ENCODE measurements around the gene GGTLC2. TPM values are rescaled to one million over a fixed set of nuclear protein-coding genes. Genes with fewer than 3 reads are reported as not detected.

The GGTLC2 gene
- total and polyA plus RNA-seq, 8 donors, result not detected

GRCh38 chr22:22678970-22679369 lies 34.6 kb downstream of the GGTLC2 start:
- no peak for ATAC-seq
- no peak for FAIRE-seq
- Histone ChIP-seq H3K4me3 (no peak overlapping the region), H3K27ac (no peak overlapping the region), H3K9me3 (no peaks in the 10 kb centered on the region), H3K4me1 (no peaks in the 10 kb centered on the region), H3K36me3 (no peaks in the 10 kb centered on the region), H3K27me3 (no peaks in the 10 kb centered on the region)
- TF ChIP-seq CTCF (IDR thresholded peaks at IDR 0.05), result no peak
- WGBS, 2 donors, result 70 to 81% methylated on average over 4 of the region's 4 CpGs
- DNase-seq, result no peak
- intact Hi-C loops (cut with DNase I), result no loop called here

- no peaks in the 10 kb centered on the region for H3K36me3 ChIP-seq
- FAIRE-seq (no peak), DNase-seq (no peak), ATAC-seq (no peak)
- TF ChIP-seq CTCF (IDR thresholded peaks at IDR 0.05), result no peak
- intact Hi-C loops (cut with DNase I), result loop anchor here in 1 of 3 donors (10.0 kb wide), 1 partner anchor 204 kb away; the partner anchor contains the start of gene IGLL5
- no peaks in the 10 kb centered on the region for H3K27me3 ChIP-seq
- WGBS, 2 donors, result 74 to 82% methylated on average over 4 of the region's 4 CpGs
- no peaks in the 10 kb centered on the region for H3K9me3 ChIP-seq
- H3K4me1 ChIP-seq, result no peaks in the 10 kb centered on the region
- no peak overlapping the region for H3K27ac ChIP-seq
- no peak overlapping the region for H3K4me3 ChIP-seq
Observed at GRCh38 chr22:22680396-22680795, 36.0 kb downstream of the GGTLC2 start.

GRCh38 chr22:22681221-22681739 lies 36.9 kb downstream of the GGTLC2 start:
- Histone ChIP-seq H3K4me1 (no peaks in the 10 kb centered on the region), H3K36me3 (no peaks in the 10 kb centered on the region), H3K27ac (no peak overlapping the region), H3K4me3 (no peak overlapping the region), H3K9me3 (no peaks in the 10 kb centered on the region), H3K27me3 (no peaks in the 10 kb centered on the region)
- 37 to 43% methylated on average over 3 of the region's 3 CpGs for WGBS, 2 donors
- FAIRE-seq (no peak), ATAC-seq (no peak), DNase-seq (no peak)
- intact Hi-C loops (cut with DNase I), result loop anchor here in 1 of 3 donors (10.0 kb wide), 1 partner anchor 204 kb away; the partner anchor contains the start of gene IGLL5
- no peak for TF ChIP-seq CTCF (IDR thresholded peaks at IDR 0.05)

GRCh38 chr22:22682196-22682595 lies 37.8 kb downstream of the GGTLC2 start:
- Histone ChIP-seq H3K27me3 (no peaks in the 10 kb centered on the region), H3K9me3 (no peaks in the 10 kb centered on the region), H3K36me3 (no peaks in the 10 kb centered on the region), H3K4me3 (no peak overlapping the region), H3K4me1 (no peaks in the 10 kb centered on the region), H3K27ac (no peak overlapping the region)
- ATAC-seq (no peak), FAIRE-seq (no peak), DNase-seq (no peak)
- intact Hi-C loops (cut with DNase I), result loop anchor here in 1 of 3 donors (10.0 kb wide), 1 partner anchor 203 kb away; the partner anchor contains the start of gene IGLL5
- 79 to 90% methylated on average over 1 of the region's 1 CpG for WGBS, 2 donors
- TF ChIP-seq CTCF (IDR thresholded peaks at IDR 0.05), result no peak
